Measurements from ENCODE around the gene OR52E4.

Gene OR52E4

DNA sequence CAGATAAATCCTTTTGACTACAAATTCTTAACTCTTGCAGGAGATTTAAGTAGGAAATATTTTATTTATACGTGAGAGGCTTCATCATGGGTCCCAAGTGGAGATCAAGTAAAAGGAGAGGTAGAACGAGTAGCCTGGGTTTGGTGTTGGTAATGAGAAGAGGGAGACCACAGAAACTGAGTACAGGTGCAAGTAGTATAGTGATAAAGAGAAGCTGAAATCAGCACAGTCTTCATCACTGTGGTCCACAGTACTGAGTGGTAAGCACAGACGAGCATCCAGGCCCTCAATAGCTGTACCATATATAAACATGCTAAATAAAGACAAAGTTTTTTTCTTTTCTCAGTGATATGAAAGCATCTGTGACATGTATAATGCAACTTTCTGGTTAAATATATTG, 6.7 kb downstream of the OR52E4 start:
- TF ChIP-seq, protein P1, sequence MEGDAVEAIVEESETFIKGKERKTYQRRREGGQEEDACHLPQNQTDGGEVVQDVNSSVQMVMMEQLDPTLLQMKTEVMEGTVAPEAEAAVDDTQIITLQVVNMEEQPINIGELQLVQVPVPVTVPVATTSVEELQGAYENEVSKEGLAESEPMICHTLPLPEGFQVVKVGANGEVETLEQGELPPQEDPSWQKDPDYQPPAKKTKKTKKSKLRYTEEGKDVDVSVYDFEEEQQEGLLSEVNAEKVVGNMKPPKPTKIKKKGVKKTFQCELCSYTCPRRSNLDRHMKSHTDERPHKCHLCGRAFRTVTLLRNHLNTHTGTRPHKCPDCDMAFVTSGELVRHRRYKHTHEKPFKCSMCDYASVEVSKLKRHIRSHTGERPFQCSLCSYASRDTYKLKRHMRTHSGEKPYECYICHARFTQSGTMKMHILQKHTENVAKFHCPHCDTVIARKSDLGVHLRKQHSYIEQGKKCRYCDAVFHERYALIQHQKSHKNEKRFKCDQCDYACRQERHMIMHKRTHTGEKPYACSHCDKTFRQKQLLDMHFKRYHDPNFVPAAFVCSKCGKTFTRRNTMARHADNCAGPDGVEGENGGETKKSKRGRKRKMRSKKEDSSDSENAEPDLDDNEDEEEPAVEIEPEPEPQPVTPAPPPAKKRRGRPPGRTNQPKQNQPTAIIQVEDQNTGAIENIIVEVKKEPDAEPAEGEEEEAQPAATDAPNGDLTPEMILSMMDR (IDR thresholded peaks at IDR 0.05; ENCODE audit: low read depth, low read length, missing control alignments): no peak
- Histone ChIP-seq H3K4me3 (ENCODE audit: low read depth, low read length) (no peak overlapping the region), H3K36me3 (replicated peaks) (no peaks in the 10 kb centered on the region), H3K27ac (no peak overlapping the region), H3K27me3 (replicated peaks) (no peaks in the 10 kb centered on the region)
- in situ Hi-C loops (cut with HindIII; ENCODE audit: low pct_ligation_motif_present, low sequenced_read_pairs): no loop called here
- DNase-seq: no peak

DNA sequence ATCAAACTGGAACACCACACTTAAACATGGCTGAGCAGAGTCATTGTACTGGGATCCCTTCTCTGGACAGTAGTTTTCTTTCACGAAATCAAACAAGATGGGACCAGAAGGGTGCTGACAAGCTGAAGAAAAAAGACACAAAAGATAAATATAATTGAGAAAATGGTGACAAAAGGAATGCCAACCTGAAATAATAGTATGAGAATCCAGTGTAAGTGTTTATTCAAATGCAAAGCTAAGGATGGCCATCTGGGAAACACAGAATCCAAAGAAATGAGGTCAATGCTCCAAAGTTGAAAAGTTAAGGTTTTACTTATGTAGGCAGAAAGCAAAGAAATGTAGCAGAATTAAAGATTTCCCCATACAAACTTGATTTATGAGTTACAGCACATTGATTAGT, 7.2 kb downstream of the OR52E4 start:
- TF ChIP-seq, protein P1 (IDR thresholded peaks at IDR 0.05; ENCODE audit: low read depth, low read length, missing control alignments): no peak
- Histone ChIP-seq H3K27me3 (replicated peaks) (no peaks in the 10 kb centered on the region), H3K36me3 (replicated peaks) (no peaks in the 10 kb centered on the region), H3K4me3 (ENCODE audit: low read depth, low read length) (no peak overlapping the region), H3K27ac (no peak overlapping the region)
- no peak for DNase-seq
- in situ Hi-C loops (cut with HindIII; ENCODE audit: low pct_ligation_motif_present, low sequenced_read_pairs): no loop called here

DNA sequence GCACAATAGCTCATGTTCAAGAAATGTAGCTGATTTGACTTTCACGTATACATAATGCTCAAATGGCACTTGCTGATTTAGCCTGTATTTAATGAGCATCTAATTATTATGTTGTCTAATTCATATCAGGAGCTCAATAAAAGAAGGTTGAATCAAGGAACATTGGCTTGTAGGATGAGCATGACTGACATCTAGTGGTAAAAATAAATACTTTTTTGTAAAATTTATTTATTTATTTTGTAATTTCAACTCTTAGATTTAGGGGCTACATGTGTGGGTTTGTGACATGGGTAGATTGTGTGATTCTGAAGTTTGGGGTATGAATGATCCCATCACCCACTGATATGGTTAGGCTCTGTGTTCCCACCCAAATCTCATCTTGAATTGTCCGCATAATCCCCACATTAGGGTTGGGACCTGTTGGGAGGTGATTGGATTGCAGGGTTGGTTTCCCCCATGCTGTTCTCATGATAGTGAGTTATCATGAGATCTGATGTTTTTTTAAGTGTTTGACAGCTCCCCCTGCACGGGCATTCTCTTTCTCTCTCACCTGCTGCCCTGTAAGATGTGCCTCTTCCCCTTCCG, 10.9 kb downstream of the OR52E4 start:
- in situ Hi-C loops (cut with HindIII; ENCODE audit: low pct_ligation_motif_present, low sequenced_read_pairs): no loop called here
- TF ChIP-seq, protein P1 (IDR thresholded peaks at IDR 0.05; ENCODE audit: low read depth, low read length, missing control alignments): peak; percentile 26
- Histone ChIP-seq H3K36me3 (replicated peaks) (no peaks in the 10 kb centered on the region), H3K27me3 (replicated peaks) (no peaks in the 10 kb centered on the region), H3K27ac (no peak overlapping the region), H3K4me3 (ENCODE audit: low read depth, low read length) (no peak overlapping the region)
- DNase-seq: no peak

DNA sequence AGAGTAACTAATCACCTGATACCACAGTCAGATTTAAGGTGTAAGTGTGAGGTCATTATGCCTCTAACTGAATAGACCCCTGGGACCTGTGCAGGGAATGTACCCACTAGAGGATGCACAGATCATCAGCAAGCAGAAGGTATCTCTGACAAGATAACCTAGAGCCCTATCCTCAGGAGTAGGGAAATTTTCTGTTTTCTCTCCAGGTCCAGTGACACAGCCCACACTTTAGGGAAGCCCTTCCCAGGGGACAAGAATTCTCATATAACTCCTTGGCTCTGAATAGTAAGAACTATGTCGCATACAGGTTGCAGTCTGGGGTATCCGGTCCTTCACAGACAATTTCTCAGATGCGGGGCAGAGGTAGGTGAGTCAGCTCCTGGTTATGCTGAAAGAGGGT, 12.5 kb downstream of the OR52E4 start, which contains the start of gene OR52E5:
Gene OR52E5 (plus strand): TSS at position 301 of the 400 bp plus-strand sequence. CDS start 7,569 bp downstream, outside the sequence.
- Histone ChIP-seq H3K27ac (no peak within 1 kb of the TSS), H3K4me3 (ENCODE audit: low read depth, low read length) (no peak within 1 kb of the TSS), H3K36me3 (replicated peaks) (no peaks in the 10 kb centered on the region), H3K27me3 (replicated peaks) (no peaks in the 10 kb centered on the region)
- no peak for DNase-seq
- TF ChIP-seq, protein P1 (IDR thresholded peaks at IDR 0.05; ENCODE audit: low read depth, low read length, missing control alignments): no peak
- in situ Hi-C loops (cut with HindIII; ENCODE audit: low pct_ligation_motif_present, low sequenced_read_pairs): no loop called here

DNA sequence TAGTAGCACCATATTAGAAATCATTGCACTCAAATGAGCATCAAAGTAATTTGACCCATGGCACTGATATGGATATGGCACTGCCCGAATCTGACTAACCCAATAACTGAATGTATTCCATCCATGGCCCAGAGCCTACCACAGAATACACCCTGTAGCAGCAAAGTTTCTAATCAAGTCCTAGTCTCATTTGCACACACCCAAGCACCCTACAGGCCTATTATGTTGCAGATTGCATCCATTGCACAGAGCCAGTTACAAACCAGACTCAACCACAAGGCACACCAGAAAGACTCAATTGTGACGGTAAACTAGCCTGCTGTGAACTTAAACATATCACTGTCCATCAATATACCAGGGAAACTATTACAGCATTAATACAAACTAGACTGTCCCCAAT, 19.1 kb downstream of the OR52E4 start:
- no peak overlapping the region for H3K4me3 ChIP-seq (ENCODE audit: low read depth, low read length)
- no peak overlapping the region for H3K27ac ChIP-seq
- no peak for DNase-seq
- no peaks in the 10 kb centered on the region for H3K27me3 ChIP-seq (replicated peaks)
- in situ Hi-C loops (cut with HindIII; ENCODE audit: low pct_ligation_motif_present, low sequenced_read_pairs): no loop called here
- no peaks in the 10 kb centered on the region for H3K36me3 ChIP-seq (replicated peaks)
- TF ChIP-seq, protein P1 (IDR thresholded peaks at IDR 0.05; ENCODE audit: low read depth, low read length, missing control alignments): no peak

DNA sequence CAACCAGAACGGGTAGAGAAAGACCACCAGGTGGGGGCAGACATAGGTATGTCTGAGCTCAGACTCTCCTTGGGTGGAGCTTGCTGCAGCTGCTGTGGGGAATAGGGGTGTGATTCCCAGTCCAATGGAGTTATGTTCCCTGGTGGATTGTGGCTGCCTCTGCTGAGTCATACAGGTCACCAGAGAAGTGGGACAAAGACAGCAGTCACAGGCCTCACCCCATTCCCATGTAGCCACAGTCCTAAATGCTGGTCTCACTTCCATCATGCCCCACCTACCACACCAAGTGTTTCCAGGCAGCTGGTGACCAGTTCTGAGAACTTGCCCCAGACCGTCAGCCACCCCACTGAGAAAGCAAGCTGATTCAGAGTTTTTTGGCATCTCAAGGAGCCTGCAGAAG, 30.1 kb downstream of the OR52E4 start:
- no peak for DNase-seq
- H3K27ac ChIP-seq: no peak overlapping the region
- no peaks in the 10 kb centered on the region for H3K27me3 ChIP-seq (replicated peaks)
- TF ChIP-seq, protein P1 (IDR thresholded peaks at IDR 0.05; ENCODE audit: low read depth, low read length, missing control alignments): no peak
- in situ Hi-C loops (cut with HindIII; ENCODE audit: low pct_ligation_motif_present, low sequenced_read_pairs): no loop called here
- no peaks in the 10 kb centered on the region for H3K36me3 ChIP-seq (replicated peaks)
- no peak overlapping the region for H3K4me3 ChIP-seq (ENCODE audit: low read depth, low read length)
